GM19193 (cell line): ENCODE data around the gene ARL1.

Experiments used
- POLR2A ChIP-seq: IDR thresholded peaks from 4 replicates; pipeline ENCODE4 v1.6.1; 2011; ENCODE audit not compliant: insufficient read depth, insufficient read length; ENCODE audit errors: extremely low read depth

Gene ARL1

GRCh38 chr12:101356794-101357193 is 50.8 kb downstream of the ARL1 start:
- no peak for TF ChIP-seq POLR2A

- no peak for TF ChIP-seq POLR2A
Measured at GRCh38 chr12:101351682-101352081, 55.9 kb downstream of the ARL1 start.

- no peak for TF ChIP-seq POLR2A
Measured at GRCh38 chr12:101343893-101344292, 63.7 kb downstream of the ARL1 start.
